G401 (cell line): ENCODE measurements around the gene SMCHD1. TPM values are rescaled to one million over a fixed set of nuclear protein-coding genes. Genes with fewer than 3 reads are reported as not detected.

ENCODE experiments used
- DNase-seq: peaks from one replicate; pipeline ENCODE4 v3.0.0-alpha.2; 2015; ENCODE audit warnings: low spot score
- in situ Hi-C: cut with HindIII; loops from 2 replicates; pipeline ENCODE4 v1.10.0; 2016; ENCODE audit warnings: low sequenced_read_pairs, mixed read lengths
- total RNA-seq: library from RNA; depleted of rRNA; stranded (reverse); fragments of >200 nt; shearing (Covaris generic); gene quantifications from 2 replicates; pipeline ENCODE4 v1.2.3, GENCODE V29; 2014; rRNA removed

SMCHD1 gene
- total RNA-seq: 35.6 and 62.4 TPM in 2 replicates

- in situ Hi-C loops: no loop called here
- peak; percentile 84 for DNase-seq
Measured at GRCh38 chr18:2655178-2655953, at the start of gene SMCHD1. Gene SMCHD1, plus strand, starts transcription at chr18:2655726. Its CDS starts 350 bp downstream, at chr18:2656076.

DNA sequence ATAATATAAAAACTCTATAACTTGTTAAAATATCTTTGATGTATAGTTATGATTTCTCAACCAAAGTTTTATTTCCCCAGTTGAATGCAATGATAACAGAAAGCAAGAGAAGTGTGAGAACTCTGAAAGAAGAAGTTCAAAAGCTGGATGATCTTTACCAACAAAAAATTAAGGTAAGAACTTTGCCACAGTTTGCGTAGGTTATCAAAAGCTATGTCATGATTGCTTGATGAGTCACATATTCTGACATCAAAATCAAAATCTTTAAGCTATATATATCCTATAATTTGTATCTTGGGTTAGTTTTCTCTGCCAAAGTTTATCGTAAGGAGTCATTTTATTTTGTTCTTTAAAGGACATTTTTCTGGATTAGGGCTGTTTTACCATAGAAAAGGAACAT lies 49.2 kb upstream of the SMCHD1 start:
- in situ Hi-C loops: no loop called here
- DNase-seq: no peak

- no peak for DNase-seq
- in situ Hi-C loops: no loop called here
Measured at GRCh38 chr18:2609604-2610003, 45.9 kb upstream of the SMCHD1 start.

DNA sequence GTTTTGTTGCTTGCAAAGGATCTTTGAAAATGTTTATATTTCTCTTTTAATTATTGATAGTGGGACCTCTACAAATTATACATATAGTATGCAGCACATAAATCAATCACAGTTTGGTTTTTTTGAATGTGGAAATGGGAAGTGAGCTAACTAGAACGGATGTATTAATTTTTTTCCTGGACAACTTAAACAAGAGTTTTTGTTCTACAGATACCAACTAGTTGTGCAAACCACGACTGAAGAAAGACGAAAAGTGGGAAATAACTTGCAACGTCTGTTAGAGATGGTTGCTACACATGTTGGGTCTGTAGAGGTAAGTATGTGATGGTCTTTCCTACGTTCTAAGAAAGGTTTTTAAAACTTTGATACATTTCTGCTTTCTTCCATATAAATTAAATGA lies 45.0 kb upstream of the SMCHD1 start:
- DNase-seq: no peak
- in situ Hi-C loops: no loop called here

DNA sequence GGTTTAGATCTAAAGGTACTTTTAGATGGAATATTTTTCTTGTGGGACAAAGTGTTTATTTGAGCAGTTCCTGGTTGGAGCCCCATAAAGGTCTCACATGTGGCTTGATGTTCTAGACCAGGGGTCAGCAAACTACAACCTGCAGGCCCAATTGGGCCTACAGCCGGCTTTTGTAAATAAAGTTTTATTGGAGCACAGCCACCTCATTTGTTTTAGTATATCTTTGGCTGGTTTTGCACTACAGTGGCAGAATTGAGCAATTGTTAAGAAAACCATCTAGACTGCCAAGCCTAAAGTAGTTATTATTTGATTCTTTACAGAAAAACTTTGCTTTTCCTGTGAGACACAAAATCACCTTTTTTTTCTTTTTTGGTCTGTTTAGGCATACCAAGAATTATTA lies 42.5 kb upstream of the SMCHD1 start:
- in situ Hi-C loops: no loop called here
- DNase-seq: no peak

- DNase-seq: no peak
- in situ Hi-C loops: no loop called here
Measured at GRCh38 chr18:2617401-2617998, 38.0 kb upstream of the SMCHD1 start.

- DNase-seq: no peak
- in situ Hi-C loops: no loop called here
Measured at GRCh38 chr18:2618009-2618408, 37.5 kb upstream of the SMCHD1 start.

GRCh38 chr18:2625217-2625616 lies 30.3 kb upstream of the SMCHD1 start:
- in situ Hi-C loops: no loop called here
- no peak for DNase-seq

DNA sequence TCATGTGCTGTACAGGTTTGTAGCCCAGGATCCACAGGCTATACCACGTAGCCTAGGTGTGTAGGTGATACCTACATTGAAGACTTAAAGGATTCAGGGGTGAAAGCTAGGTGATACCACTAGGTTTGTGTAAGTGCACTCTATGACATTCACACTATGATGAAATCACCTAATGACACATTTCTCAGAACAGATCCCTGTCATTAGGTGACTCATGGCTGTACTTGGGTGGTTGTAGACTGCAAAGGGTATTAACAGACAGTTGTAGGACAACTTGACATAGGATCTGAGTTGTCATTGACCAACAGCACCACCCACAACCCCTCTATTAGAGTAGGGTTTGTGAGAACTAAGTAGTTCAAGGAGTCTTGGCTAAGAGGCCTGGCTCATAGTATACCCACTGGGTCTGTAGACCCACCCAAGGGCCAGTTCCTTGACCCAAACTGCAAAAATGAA lies 27.7 kb upstream of the SMCHD1 start:
- no peak for DNase-seq
- in situ Hi-C loops: no loop called here

GRCh38 chr18:2629003-2629402 lies 26.5 kb upstream of the SMCHD1 start:
- DNase-seq: no peak
- in situ Hi-C loops: no loop called here

- in situ Hi-C loops: no loop called here
- no peak for DNase-seq
Measured at GRCh38 chr18:2635586-2635985, 19.9 kb upstream of the SMCHD1 start.

DNA sequence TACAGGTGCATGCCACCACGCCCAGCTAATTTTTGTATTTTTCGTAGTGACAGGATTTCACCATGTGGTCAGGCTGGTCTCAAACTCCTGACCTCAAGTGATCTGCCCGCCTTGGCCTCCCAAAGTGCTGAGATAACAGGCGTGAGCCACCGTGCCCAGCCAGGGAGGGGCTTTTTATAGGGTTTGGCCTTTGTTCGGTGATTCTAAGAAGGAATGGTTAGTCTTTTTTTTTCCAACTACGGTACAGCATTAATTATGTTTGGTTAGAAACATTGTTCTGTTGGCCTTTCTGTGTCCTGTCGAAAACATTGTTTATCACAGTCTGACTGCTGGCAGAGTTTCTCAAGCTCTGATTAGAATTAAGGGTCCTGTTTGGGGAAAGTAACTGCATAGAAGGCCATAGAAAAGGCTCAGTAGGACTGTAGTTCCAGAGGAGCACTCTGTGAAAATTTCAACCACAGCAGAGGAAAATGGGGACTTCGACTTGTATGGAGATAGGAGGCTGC lies 19.3 kb upstream of the SMCHD1 start:
- DNase-seq: no peak

DNA sequence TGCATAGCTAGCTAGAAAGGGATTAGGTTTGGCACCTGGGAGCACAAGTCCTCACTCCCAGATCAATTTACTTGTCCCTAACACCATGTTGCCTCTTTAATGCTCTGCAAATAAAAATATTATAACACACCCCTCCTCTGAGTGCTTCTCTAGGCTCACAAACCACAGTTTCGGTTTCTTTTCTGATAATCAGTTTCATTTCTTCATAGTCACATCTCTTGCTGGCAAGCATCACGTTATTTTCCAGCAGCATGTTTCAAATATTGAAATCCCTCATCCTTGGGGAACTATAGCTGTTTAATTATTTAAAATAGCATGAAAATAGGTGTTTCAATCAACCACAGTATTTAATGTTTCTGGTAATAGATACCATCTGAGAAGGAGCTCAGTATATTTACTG lies 13.9 kb upstream of the SMCHD1 start:
- in situ Hi-C loops: no loop called here

More for the DNA sequence above, 19.3 kb upstream of the SMCHD1 start:
- in situ Hi-C loops: no loop called here

DNA sequence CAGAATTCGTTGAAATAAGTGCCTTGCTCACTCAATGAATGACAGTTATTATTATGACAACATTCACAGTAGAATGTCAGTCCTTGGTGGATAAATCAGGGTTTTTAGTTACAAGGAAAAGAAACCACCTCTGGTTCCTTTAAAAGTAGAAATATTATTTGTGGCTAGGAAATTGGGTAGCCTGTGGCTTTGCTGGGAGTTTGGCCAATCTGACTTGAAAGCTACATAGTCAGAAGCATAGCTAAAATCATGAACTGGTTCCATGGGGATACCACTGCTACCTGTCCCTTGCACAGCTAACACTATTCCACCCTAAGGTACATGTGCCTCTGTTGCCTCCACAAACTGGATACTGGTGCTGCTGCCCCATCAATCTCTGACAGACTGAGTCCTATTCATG lies 12.8 kb upstream of the SMCHD1 start:
- no peak for DNase-seq
- in situ Hi-C loops: no loop called here

More for the DNA sequence above, 13.9 kb upstream of the SMCHD1 start:
- DNase-seq: no peak

- no peak for DNase-seq
- in situ Hi-C loops: no loop called here
Measured at GRCh38 chr18:2644535-2644934, 11.0 kb upstream of the SMCHD1 start.

DNA sequence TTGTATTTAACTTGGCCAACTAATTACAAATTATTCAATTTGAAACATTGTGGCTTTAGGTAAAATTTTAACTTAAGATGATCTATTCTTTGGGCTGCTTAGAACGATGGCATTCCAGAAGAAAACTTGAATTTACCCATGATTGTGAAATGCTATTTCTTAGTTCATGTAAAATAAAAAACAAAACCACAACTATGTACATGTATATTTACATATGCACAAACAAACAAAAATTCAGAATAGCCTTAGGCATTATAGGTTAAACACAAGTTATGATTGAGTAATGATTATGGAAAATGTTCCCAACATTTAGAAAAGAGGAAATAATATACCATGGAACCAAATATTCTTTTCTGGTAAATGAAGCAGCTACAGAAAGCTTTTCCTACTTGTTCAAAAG lies 3.5 kb upstream of the SMCHD1 start:
- in situ Hi-C loops: no loop called here

DNA sequence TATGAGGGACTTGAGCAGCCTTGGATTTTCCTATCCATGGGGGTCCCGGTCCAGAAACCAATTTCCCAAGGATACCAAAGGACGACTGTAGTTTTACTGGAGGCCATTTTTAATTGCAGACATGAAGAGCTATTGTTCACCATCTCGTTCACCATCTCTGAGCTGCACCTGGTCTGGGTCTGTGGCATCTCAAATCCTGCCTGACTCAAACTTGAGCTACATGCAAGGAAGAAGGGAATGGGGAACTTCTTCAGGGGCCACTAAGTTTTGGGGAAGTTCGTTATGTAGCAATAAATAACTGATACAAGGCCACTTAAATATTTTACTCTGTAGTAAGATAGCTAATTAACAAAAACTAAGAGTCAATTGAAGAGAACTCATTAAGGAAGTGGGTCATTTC lies 2.1 kb upstream of the SMCHD1 start:
- in situ Hi-C loops: no loop called here
- DNase-seq: peak; percentile 3

More for the DNA sequence above, 3.5 kb upstream of the SMCHD1 start:
- no peak for DNase-seq

DNA sequence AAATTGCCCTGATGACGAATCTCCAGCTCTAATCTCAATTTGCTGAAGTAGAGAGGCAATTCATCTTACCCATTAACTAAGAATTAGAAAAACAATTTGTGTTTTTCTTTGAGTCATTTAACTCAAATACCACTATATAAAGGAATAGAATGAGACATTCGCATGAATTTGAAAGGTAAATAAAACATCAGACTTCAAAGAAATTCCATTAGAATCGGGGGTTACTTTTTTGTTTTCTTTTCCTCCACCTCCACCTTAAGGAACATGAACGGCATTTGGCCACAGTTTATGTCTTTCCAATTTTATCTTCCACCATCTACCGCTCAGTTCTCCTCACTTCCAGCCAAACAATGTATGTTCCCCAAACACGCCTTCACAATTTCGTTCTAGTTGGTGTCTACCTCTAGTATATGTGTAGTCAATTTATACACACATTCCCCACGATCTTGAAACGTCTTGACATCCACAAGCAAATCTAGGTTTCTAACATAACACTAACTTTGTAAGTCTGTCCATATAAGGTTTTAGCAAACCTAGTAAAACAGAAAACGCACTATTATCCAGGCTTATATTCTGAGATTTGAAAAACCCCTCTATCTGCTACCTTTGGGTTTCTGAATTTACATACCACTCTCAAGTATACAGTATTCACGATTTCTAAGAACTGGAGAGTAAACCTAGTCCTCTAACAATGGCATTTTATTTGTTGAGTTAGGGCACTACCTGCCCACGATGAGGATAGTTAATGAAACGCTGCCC lies 1.2 kb upstream of the SMCHD1 start:
- in situ Hi-C loops: no loop called here
- DNase-seq: peak; percentile 40

GRCh38 chr18:2654928-2655177 lies 673 bp upstream of the SMCHD1 start:
- no peak for DNase-seq
- in situ Hi-C loops: no loop called here

GRCh38 chr18:2655954-2656236 lies 369 bp downstream of the SMCHD1 start:
- no peak for DNase-seq
- in situ Hi-C loops: no loop called here
